TTC549 (cell line): ENCODE results near the gene RTL1.

ENCODE experiments used
- FAIRE-seq: peaks from 2 replicates; lab custom pipeline; 2012; peaks lifted over from hg19 to GRCh38; lab: Jason Lieb, UNC

The RTL1 gene

GRCh38 chr14:100903672-100904185 lies at the start of gene RTL1:
Gene RTL1, minus strand, starts transcription at chr14:100903722. Its CDS starts 18,934 bp downstream, at chr14:100884788.
- FAIRE-seq, result no peak

DNA sequence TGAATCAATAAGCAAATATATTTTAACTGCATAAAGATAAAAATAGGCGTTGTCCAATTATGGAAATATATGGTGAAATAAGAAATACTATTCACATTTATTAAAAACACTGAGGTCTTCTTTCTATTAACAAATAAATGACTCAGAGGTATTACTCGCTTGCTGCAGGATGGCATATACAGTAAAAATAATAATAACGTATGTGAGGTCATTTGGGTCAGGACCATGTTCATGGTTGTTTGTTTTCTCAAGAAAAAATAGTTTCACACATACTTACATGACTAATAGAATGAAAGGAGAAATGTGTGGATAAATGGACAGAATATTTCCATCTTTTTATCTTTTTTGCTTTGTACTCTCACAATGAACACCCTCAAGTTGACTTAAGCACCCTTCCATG lies 46.5 kb upstream of the RTL1 start:
- no peak for FAIRE-seq

DNA sequence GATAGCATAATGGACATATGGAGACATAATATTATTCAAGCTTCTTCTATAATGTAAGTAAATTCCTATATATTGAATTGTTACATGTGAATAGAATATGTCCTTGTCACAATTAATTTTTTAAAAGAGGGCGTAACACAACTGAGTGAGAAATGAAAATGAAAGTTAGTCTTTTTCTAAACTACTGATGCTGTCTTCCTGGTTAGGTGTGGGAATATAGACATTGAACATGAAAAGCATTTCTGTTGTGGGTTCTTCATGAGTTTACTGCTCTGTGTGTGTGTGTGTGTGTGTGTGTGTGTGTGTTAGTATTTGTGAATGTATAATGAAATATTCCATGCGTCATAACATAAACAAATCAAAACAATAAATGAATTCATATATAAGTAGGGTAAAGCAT lies 40.5 kb upstream of the RTL1 start:
- no peak for FAIRE-seq

DNA sequence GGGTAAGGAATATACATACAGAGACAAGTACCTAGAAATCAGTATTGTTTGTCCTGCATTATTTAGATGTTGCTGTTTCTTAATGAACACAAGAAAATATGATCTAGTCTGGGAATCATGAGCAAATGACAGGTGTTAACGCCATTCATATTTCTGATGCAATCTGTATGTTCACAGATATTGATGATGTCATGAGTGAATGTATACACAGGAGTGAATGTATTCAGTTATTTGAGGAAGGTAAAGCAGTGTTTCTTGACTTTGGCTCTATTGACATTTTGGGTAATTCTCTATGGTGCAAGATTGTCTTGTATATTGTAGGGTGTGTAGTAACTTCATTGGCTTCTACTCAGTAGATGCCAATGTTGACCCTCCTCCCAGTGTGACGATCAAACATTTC lies 26.7 kb upstream of the RTL1 start:
- no peak for FAIRE-seq

DNA sequence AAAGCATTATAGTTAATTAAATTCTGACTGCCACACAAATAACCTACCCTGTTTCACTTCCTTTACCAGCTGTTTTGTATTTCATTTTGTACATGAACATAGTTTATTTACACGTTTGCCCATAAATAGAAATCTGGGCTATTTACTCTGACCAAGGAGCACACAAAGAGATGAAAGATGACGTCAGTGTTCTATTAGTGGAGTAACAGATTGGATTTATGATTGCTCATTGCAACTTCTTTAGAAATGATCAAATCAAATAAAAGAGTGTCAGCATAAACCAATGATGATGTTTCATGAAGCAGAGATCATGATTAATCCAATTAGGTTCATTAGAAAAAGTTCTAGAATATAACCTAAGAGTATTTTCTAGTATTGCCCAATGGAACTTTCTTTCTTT lies 12.0 kb upstream of the RTL1 start:
- no peak for FAIRE-seq

GRCh38 chr14:100914597-100915021 lies 11.1 kb upstream of the RTL1 start:
- FAIRE-seq, result no peak

DNA sequence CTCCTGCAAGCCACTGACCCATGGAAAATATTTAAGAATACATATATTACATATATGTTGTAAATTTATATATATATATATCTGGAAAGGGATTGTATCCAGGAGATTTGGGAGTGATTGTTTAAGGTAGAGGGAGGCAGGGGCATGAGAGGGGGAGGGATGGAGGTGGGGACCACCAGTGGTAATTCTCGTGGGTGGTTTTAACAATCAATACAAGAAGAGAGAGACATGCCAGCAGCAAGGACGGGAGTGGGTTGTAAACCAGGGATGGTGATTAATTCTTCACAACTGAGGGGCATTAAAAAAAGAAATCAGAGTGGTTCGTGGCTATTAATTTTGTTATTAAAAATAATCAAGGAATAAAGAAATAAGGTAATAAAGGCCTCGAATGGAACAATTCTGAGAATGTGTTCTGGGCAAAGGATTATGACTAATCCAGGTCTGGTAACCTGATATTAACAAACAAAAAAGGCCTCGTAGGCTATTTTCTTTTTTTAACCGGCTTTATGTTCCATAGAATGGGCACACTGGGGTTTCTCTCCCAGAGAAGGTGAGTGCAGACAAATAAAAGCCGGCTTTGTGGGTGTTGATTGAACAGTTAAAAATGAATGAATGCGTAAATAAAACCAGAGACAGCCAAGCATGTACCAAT lies 8.3 kb upstream of the RTL1 start:
- FAIRE-seq, result no peak

DNA sequence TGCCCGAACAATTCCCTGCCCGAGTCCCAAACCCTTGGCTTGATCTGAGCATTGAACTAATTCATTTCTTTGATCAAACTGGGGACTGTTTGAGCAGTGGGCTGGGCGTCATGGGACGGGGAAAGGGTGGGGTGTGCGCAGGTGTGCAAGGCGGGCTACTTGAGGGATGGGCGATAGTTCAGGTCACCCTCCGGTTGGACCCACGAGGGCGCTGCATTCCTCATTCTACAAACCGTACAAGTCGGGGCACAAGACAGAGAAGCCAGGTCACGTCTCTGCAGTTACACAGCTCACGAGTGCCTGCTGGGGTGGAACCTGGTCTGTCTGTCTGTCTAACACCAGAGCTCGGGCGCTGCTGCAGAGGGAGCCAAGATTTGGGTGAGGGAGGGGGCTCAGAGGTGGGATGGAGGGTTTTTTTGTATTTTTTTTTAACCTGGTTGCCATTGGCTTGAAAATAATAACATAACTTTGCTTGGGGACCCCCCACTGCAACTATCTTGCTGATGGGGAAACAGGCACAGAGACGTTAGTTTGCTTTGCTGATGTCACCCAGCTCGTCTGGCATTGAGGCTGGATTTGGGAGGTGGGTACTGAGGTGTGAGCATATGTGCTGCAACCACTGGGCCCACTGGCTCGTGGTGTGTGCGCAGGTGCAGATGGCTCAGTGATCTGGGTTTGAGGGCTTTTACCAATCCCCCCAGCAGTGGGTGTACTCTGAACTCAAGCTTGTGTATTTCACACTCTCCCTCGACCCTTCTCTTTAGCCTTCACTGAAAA lies 7.6 kb upstream of the RTL1 start:
- FAIRE-seq, result no peak

DNA sequence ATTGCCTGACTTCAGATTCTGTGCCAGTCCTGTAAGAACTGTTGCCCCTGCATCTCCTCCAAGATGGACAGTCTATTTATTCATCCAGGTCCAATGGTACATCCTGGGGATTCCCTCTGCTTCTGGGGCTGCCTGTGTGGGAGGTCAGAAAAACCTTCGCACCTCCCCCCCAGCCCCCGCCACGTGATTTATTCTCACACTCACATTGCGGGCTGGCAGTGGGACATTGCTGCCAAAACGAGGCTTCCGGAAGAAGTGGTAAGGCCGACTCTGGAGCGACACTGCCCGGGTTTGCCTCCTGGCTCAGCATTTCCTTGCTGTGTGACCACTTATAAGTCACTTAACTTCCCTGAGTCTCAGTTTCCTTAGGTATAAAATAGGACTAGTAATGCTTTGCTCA lies 5.9 kb upstream of the RTL1 start:
- no peak for FAIRE-seq

GRCh38 chr14:100907240-100907639 lies 3.7 kb upstream of the RTL1 start:
- no peak for FAIRE-seq

DNA sequence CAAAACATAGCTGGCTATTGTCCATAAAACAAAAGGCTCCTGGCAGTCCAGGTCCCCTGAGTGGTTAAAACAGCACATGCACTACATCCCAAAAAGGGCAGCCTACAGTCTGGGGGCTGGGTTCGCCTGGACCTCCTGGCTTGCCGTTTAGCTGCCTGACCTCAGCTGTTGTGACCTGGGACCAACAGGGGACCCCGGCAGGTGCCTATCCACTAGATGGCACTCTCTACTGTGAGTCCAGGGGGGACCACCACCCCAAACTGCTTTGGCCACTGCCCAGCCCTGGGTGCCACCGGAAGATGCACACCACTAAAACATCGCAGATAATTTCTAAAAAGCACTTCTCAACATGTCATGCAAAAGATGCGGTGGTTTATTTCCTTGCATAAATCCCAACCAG lies 2.9 kb upstream of the RTL1 start:
- no peak for FAIRE-seq

- no peak for FAIRE-seq
Observed at GRCh38 chr14:100905166-100905565, 1.6 kb upstream of the RTL1 start.

GRCh38 chr14:100904307-100905087 lies 975 bp upstream of the RTL1 start:
- no peak for FAIRE-seq

GRCh38 chr14:100903134-100903468 lies 421 bp downstream of the RTL1 start:
- FAIRE-seq, result no peak

- FAIRE-seq, result no peak
Observed at GRCh38 chr14:100902295-100903133, 1.0 kb downstream of the RTL1 start.

GRCh38 chr14:100901391-100902183 lies 1.9 kb downstream of the RTL1 start:
- no peak for FAIRE-seq

GRCh38 chr14:100900837-100901390 lies 2.6 kb downstream of the RTL1 start:
- FAIRE-seq, result no peak

DNA sequence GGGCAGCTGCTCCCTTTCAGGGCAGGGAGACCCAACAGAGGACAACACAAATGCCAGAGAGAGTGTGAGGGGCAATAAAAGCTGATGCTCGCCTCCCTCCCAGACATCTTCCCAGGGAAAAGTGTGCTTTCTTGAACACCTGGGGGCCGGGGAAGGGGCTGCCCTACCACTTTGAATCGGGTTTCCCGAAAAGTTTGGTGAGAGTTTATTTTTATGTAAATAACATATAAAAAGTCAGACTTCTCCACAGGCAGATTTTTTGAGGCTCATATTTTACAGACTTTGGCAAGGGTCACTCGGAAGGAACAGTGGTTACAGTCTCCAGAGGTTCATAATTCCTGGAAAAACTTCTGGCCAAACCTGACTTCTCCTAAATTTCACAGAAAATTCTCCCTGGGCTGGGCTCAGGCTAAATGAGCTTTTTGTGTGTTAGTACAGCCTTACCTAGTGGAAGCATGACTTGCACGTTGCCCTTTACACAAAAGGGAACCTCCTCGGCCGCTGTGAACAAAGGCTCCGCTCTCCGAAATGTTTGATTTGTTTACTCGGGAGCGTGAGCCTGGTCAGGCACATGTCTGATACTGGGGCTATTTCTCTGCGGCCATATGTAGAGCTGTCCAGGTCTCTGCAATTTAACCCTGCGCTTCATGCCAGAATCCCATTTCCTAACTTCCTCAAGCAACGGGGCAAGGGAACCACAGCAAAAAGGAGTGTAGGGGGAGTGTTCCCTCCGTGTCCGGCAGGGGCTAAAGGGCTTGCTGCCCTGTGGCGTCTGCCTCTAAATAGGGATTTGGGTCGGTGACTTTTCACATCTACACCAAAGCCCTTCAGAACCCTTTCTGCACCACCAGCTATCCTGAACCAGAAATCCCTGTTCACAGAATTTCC lies 3.4 kb downstream of the RTL1 start:
- FAIRE-seq, result no peak

DNA sequence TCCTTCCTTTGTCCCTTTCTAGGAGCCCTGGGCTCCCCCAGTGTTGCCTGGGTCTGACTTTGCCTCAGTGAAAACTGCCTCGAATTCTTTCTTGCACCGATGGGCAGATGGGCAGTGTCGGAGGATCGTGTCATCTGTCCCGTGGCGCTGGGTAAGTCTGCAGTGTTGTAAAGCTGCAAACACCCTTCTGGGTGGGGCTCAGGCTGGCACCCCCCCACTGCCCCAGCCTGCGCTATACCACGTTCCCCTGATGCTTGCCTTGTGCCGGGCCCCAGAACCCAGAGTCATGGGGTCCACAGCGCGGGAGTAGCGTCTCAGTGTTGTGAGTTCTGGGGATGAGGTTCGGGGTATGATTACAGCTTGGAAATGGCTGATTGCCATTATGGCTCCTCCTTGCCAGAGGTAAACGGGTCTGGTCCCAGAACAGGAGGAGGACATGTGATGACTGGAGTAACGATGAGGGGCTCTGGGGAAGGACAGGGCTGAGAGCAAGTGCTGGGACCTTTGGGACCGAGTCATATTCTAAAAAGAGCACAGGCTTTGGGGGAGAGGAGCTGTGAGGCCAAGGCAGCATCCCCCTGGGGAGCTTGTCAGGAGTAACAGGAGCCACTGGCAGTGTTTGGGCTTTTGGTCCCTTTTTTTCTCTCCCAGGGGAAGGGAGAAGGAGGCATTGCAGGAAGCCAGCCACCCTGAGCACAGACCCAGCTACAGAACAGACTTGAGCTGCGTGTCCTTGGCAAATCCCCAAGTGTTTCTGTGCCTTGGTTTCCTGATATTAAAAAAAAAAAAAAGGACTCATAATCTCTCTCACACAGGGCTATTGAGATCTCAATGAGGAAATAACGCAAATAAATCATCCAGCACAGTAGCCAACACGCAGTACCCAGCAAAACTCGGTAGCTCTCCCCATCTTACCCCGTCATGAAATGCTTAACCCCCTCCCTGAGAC lies 4.3 kb downstream of the RTL1 start:
- no peak for FAIRE-seq
